A673 (cell line): Measurements from ENCODE around the gene IRAK4. TPM values are rescaled to one million over a fixed set of nuclear protein-coding genes. Genes with fewer than 3 reads are reported as not detected.

Experiments used
- BruUV-seq: library from RNA; stranded (reverse); fragments of 400-500 nt; replicated peaks from 2 replicates; lab custom pipeline; 2021; lab: Mats Ljungman, UMichigan
- CTCF ChIA-PET: fragments of 300-600 bp; sonication (Branson Sonifier 250); formaldehyde crosslinking; loops from one replicate; lab custom pipeline; 2022; ENCODE audit warnings: antibody characterized with exemption; lab: Charles Lee
- POLR2A ChIA-PET: fragments of 300-600 bp; sonication (Branson Sonifier 250); formaldehyde crosslinking; loops from one replicate; lab custom pipeline; 2022; ENCODE audit warnings: antibody characterized with exemption; ENCODE audit not compliant: low non-redundant PET; lab: Charles Lee
- DNase-seq: peaks from one replicate; pipeline ENCODE4 v3.0.0-alpha.2; 2015; ENCODE audit warnings: low spot score
- H3K27ac ChIP-seq: fragments of 200-600 bp; sonication (generic); 2 replicates; pipeline ENCODE4 v1.5.1; 2016; ENCODE audit warnings: mixed run types, low read depth, mild to moderate bottlenecking, mixed read lengths, antibody characterized with exemption, low read length; ENCODE audit not compliant: poor library complexity, severe bottlenecking
- H3K27me3 ChIP-seq: fragments of 200-600 bp; sonication (generic); replicated peaks from 2 replicates; pipeline ENCODE4 v1.6.1; 2017; ENCODE audit warnings: mixed run types, low read depth, mild to moderate bottlenecking, mixed read lengths, antibody characterized with exemption, low read length; ENCODE audit not compliant: insufficient read depth, poor library complexity
- H3K36me3 ChIP-seq: fragments of 200-600 bp; sonication (generic); 2 replicates; pipeline ENCODE4 v1.6.1; 2016; ENCODE audit warnings: mixed run types, mild to moderate bottlenecking, mixed read lengths, antibody characterized with exemption, low read length; ENCODE audit not compliant: insufficient read depth, poor library complexity, severe bottlenecking
- H3K4me1 ChIP-seq: fragments of 200-600 bp; sonication (generic); 2 replicates; pipeline ENCODE4 v1.6.1; 2017; ENCODE audit warnings: mixed run types, mild to moderate bottlenecking, mixed read lengths, antibody characterized with exemption, low read length; ENCODE audit not compliant: insufficient read depth, poor library complexity, severe bottlenecking
- H3K4me3 ChIP-seq: fragments of 200-600 bp; sonication (generic); 2 replicates; pipeline ENCODE4 v1.5.1; 2016; ENCODE audit warnings: low read depth, mixed run types, mild to moderate bottlenecking, mixed read lengths, low read length; ENCODE audit not compliant: poor library complexity, severe bottlenecking
- H3K9me3 ChIP-seq: fragments of 200-600 bp; sonication (generic); 2 replicates; pipeline ENCODE4 v1.6.1; 2016; ENCODE audit warnings: mixed run types, low read depth, mild to moderate bottlenecking, mixed read lengths, antibody characterized with exemption, low read length; ENCODE audit not compliant: poor library complexity, severe bottlenecking
- EZH2 ChIP-seq: fragments of 200-600 bp; sonication (generic); IDR thresholded peaks from 2 replicates; pipeline ENCODE4 v1.6.1; 2017; ENCODE audit warnings: borderline replicate concordance, low read depth, mild to moderate bottlenecking, mixed read lengths, antibody characterized with exemption, low read length; ENCODE audit not compliant: poor library complexity, severe bottlenecking
- intact Hi-C: fragments of 100-400 bp; cut with micrococcal nuclease; formaldehyde crosslinking; loops from one replicate; pipeline ENCODE4 v1.10.0; 2022; ENCODE audit not compliant: unreplicated experiment
- total RNA-seq: library from RNA; stranded (reverse); gene quantifications from 2 replicates; pipeline ENCODE4 v1.2.3, GENCODE V29; 2021
- TF ChIP-seq, protein P1 (sequence below): fragments of 300-800, 200-600 bp; sonication (generic); conservative IDR thresholded peaks from 2 replicates; pipeline ENCODE4 v1.5.1; 2017; ENCODE audit warnings: low read depth, mild to moderate bottlenecking, antibody characterized with exemption, low read length, moderate library complexity, mixed read lengths

The IRAK4 gene
- total RNA-seq, 1 experiment from 2014 or later, result 11.3 TPM

DNA sequence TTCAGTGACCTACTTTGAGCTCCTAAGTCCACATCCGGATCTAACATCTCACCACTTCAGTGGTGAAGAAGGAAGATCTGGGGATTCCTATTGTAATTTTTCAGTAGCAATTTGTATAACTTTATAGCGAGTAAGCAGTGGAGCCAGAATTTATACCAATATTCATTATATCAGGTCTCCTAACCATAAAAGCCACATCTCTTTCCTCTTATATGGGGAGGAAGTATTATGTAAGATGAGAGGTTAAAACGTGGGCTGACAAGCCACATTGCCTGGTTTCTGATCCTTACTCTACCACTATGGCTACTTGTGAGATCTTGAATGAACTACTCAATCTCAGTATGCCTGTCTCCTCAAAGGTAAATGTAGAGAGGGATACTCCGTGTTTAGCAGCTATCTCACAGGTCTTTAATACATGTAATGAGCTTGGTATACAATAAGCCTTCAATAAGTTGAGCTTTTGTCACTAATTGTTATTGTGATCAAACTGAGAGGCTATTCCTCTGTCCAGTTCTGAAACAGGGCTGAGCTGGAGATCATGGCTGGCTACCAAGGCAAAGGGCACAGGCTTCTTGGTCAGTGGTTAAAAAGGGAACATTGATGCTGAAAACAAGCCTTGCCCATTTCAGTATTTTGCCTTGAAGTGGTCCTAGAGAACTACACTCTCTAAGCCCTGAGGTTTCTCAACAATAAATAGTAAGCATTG lies 73.9 kb downstream of the IRAK4 start:
- intact Hi-C loops, result no loop called here
- no peak for DNase-seq
- no peaks in the 10 kb centered on the region for H3K9me3 ChIP-seq
- POLR2A ChIA-PET, result no interaction called here
- CTCF ChIA-PET, result no interaction called here
- TF ChIP-seq, protein P1, sequence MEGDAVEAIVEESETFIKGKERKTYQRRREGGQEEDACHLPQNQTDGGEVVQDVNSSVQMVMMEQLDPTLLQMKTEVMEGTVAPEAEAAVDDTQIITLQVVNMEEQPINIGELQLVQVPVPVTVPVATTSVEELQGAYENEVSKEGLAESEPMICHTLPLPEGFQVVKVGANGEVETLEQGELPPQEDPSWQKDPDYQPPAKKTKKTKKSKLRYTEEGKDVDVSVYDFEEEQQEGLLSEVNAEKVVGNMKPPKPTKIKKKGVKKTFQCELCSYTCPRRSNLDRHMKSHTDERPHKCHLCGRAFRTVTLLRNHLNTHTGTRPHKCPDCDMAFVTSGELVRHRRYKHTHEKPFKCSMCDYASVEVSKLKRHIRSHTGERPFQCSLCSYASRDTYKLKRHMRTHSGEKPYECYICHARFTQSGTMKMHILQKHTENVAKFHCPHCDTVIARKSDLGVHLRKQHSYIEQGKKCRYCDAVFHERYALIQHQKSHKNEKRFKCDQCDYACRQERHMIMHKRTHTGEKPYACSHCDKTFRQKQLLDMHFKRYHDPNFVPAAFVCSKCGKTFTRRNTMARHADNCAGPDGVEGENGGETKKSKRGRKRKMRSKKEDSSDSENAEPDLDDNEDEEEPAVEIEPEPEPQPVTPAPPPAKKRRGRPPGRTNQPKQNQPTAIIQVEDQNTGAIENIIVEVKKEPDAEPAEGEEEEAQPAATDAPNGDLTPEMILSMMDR, result no peak
- TF ChIP-seq EZH2, result no peak
- no peaks in the 10 kb centered on the region for H3K36me3 ChIP-seq
- no peaks in the 10 kb centered on the region for H3K27me3 ChIP-seq
- H3K4me3 ChIP-seq, result no peak overlapping the region
- BruUV-seq, result no TSS peak
- no peak overlapping the region for H3K27ac ChIP-seq
- no peaks in the 10 kb centered on the region for H3K4me1 ChIP-seq

DNA sequence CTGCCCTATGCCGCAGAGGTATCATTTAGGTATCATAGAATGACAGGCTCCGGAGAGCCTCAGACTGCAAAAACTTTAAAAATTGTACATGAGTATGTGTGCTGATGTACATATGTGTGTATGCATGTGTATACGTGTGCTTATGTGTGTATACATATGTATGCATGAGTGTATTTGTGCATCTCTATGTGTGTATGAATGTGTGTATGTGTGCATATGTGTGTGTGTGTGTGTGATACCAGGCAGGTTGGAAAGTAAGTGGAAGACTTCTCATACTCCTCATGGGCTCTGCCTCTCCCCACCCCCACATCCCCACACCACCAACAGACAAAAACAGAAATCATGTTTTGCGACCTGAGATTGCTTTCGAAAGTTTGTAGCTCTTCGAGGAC lies 76.5 kb downstream of the IRAK4 start:
- peak overlapping the region; percentile 90 for H3K27ac ChIP-seq
- TF ChIP-seq, protein P1, result no peak
- no peak for TF ChIP-seq EZH2

DNA sequence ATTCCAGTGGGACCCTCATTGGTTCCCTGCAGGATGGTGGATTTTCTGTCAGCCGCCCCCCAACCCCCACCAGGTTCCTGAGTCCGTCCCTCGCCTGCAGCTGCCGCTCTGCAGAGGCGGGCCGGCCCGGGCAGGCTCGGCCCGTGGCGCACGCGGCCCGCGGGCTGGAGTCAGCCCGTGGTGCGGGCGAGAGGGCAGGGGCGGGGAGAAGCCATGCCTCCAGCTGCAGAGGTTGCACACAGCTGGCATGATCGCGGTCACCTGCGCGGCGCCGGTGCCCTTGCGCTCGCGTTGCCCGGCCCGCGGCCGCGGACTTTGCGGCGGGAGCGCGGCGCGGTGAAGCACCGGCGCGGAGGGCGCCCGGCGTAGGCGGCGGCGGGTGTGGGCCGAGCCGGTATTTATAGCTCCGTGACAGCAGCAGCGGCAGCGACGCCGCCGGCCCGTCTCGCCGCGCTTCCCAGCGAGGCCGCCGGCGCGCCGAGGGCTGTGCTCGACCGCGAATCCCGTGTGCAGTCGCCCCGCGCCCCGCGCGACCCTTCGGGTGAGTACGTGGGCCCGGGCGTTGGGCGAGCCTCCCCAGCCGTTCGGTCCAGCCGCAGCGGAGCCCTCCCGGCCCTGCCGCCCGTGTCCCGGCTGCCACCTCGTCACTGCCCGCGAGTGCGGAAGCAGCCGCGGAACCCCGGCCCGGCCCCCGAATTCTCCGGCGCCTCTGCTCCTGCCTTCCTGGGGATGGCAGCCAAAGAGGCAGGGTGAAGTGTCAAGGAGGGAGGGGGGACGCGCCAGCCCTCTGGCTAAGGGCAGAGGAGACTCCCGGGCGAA lies 77.1 kb downstream of the IRAK4 start, which contains the start of gene TMEM117:
TSS of gene TMEM117 (plus strand) at position 426 of the 819 bp plus-strand sequence.
- Histone ChIP-seq H3K9me3 (no peaks in the 10 kb centered on the region), H3K4me3 (peak within 1 kb of the TSS; percentile 72), H3K27me3 (no peaks in the 10 kb centered on the region), H3K27ac (peak within 1 kb of the TSS; percentile 90), H3K4me1 (peaks cover 15% of the 10 kb centered on the region), H3K36me3 (no peaks in the 10 kb centered on the region)
- POLR2A ChIA-PET, result interaction anchor here (0.6 kb wide), 1 partner anchor 27 kb away, joined by 9 read pairs; no protein-coding TSS in a partner anchor
- DNase-seq, result peak; percentile 60
- CTCF ChIA-PET, result no interaction called here
- BruUV-seq, result no TSS peak
- intact Hi-C loops, result no loop called here
- TF ChIP-seq, protein P1, result no peak
- TF ChIP-seq EZH2, result no peak

More for the DNA sequence above, 76.5 kb downstream of the IRAK4 start:
- no TSS peak for BruUV-seq
- Histone ChIP-seq H3K27me3 (no peaks in the 10 kb centered on the region), H3K36me3 (no peaks in the 10 kb centered on the region), H3K4me3 (peak overlapping the region; percentile 72), H3K4me1 (peaks cover 15% of the 10 kb centered on the region), H3K9me3 (no peaks in the 10 kb centered on the region)
- ChIA-PET POLR2A (interaction anchor here (0.6 kb wide), 1 partner anchor 26 kb away, joined by 9 read pairs; no protein-coding TSS in a partner anchor), CTCF (no interaction called here)
- intact Hi-C loops, result no loop called here
- no peak for DNase-seq
